Neural cell (in vitro differentiated cells): Measurements from ENCODE around the gene POLD4. TPM values are rescaled to one million over a fixed set of nuclear protein-coding genes. Genes with fewer than 3 reads are reported as not detected.

ENCODE experiments used
- H2AFZ ChIP-seq: fragments of 200-600, 300-800 bp; sonication (generic), shearing (Covaris generic); 2 replicates; pipeline ENCODE4 v1.6.0; 2014; ENCODE audit warnings: low read depth, mild to moderate bottlenecking, antibody characterized with exemption, low read length, moderate library complexity
- H3F3A ChIP-seq: fragments of 200-600 bp; shearing (Covaris generic); 2 replicates; pipeline ENCODE4 v1.6.1; 2016; ENCODE audit warnings: mild to moderate bottlenecking, moderate library complexity, mixed read lengths, antibody characterized with exemption, low read length; ENCODE audit not compliant: insufficient read depth, poor library complexity, severe bottlenecking
- H3K27ac ChIP-seq: fragments of 200-600, 300-800 bp; sonication (generic), shearing (Covaris generic); 2 replicates; pipeline ENCODE4 v1.5.1; 2014; ENCODE audit warnings: mild to moderate bottlenecking, low read length, moderate library complexity
- H3K27me3 ChIP-seq: fragments of 300-800, 200-600 bp; sonication (generic), shearing (Covaris generic); 2 replicates; pipeline ENCODE4 v1.6.0; 2014; ENCODE audit warnings: mild to moderate bottlenecking, low read depth, low read length, moderate library complexity; ENCODE audit not compliant: insufficient read depth
- H3K36me3 ChIP-seq: fragments of 300-800, 200-600 bp; sonication (generic), shearing (Covaris generic); 2 replicates; pipeline ENCODE4 v1.5.1; 2014; ENCODE audit warnings: mild to moderate bottlenecking, antibody characterized with exemption, low read length, moderate library complexity; ENCODE audit not compliant: insufficient read depth
- H3K4me2 ChIP-seq: fragments of 300-800, 200-600 bp; sonication (generic), shearing (Covaris generic); 2 replicates; pipeline ENCODE4 v1.6.0; 2014; ENCODE audit warnings: mild to moderate bottlenecking, low read length
- H3K4me3 ChIP-seq: fragments of 300-800, 200-600 bp; sonication (generic), shearing (Covaris generic); 2 replicates; pipeline ENCODE4 v1.5.1; 2014; ENCODE audit warnings: mild to moderate bottlenecking, low read length, moderate library complexity
- H3K79me2 ChIP-seq: fragments of 200-600 bp; shearing (Covaris generic); replicated peaks from 2 replicates; pipeline ENCODE4 v1.6.0; 2014; ENCODE audit warnings: mild to moderate bottlenecking, low read length, moderate library complexity; ENCODE audit not compliant: insufficient read depth
- H3K9ac ChIP-seq: fragments of 300-800, 200-600 bp; sonication (generic), shearing (Covaris generic); 2 replicates; pipeline ENCODE4 v1.6.1; 2016; ENCODE audit warnings: mild to moderate bottlenecking, low read length, mixed read lengths
- H3K9me2 ChIP-seq: fragments of 200-600 bp; shearing (Covaris generic); 2 replicates; pipeline ENCODE4 v1.6.1; 2016; ENCODE audit warnings: mild to moderate bottlenecking, low read length, mixed read lengths; ENCODE audit not compliant: insufficient read depth
- H3K9me3 ChIP-seq: fragments of 200-600, 300-800 bp; sonication (generic), shearing (Covaris generic); 2 replicates; pipeline ENCODE4 v1.6.1; 2016; ENCODE audit warnings: mild to moderate bottlenecking, mixed run types, low read length, moderate library complexity, mixed read lengths
- H4K20me1 ChIP-seq: fragments of 200-600 bp; shearing (Covaris generic); 2 replicates; pipeline ENCODE4 v1.6.1; 2016; ENCODE audit warnings: mild to moderate bottlenecking, mixed run types; ENCODE audit not compliant: insufficient read depth
- CTCF ChIP-seq: fragments of 450-650 bp; IDR thresholded peaks from 2 replicates; pipeline ENCODE4 v1.5.1; 2014; ENCODE audit warnings: antibody characterized with exemption, mild to moderate bottlenecking, moderate library complexity; ENCODE audit not compliant: poor library complexity, severe bottlenecking
- MXI1 ChIP-seq: fragments of 450-650 bp; conservative IDR thresholded peaks from 2 replicates; pipeline ENCODE4 v1.6.1; 2014; ENCODE audit warnings: antibody characterized with exemption, mild to moderate bottlenecking; ENCODE audit not compliant: poor library complexity, severe bottlenecking
- POLR2AphosphoS5 ChIP-seq: IDR thresholded peaks from 2 replicates; pipeline ENCODE4 v1.6.1; 2012
- RAD21 ChIP-seq: fragments of 450-650 bp; conservative IDR thresholded peaks from 2 replicates; pipeline ENCODE4 v1.6.1; 2014; ENCODE audit warnings: antibody characterized with exemption, mild to moderate bottlenecking, moderate library complexity
- REST ChIP-seq: IDR thresholded peaks from 2 replicates; pipeline ENCODE4 v1.6.1; 2012; ENCODE audit warnings: borderline replicate concordance
- SMC3 ChIP-seq: fragments of 450-650 bp; conservative IDR thresholded peaks from 2 replicates; pipeline ENCODE4 v1.6.1; 2014; ENCODE audit warnings: antibody characterized with exemption, mild to moderate bottlenecking, moderate library complexity; ENCODE audit not compliant: poor library complexity
- TAF1 ChIP-seq: IDR thresholded peaks from 2 replicates; pipeline ENCODE4 v1.6.1; 2012; ENCODE audit warnings: low read depth
- polyA plus RNA-seq: library from polyadenylated mRNA; depleted of rRNA; stranded (reverse); fragments of >200 nt; gene quantifications from 2 replicates; pipeline ENCODE4 v1.2.3, GENCODE V29; 2014

POLD4 gene
- polyA plus RNA-seq, 1 donor from 2014 or later, result 6.8 TPM

GRCh38 chr11:67387069-67387468 is 33.7 kb upstream of the POLD4 start:
- Histone ChIP-seq H3K4me3 (no peak overlapping the region), H3K9me3 (no peaks in the 10 kb centered on the region), H3K9me2 (no peaks in the 10 kb centered on the region), H3K27ac (no peak overlapping the region), H2AFZ (no peak overlapping the region), H3K79me2 (no peaks in the 10 kb centered on the region), H4K20me1 (no peaks in the 10 kb centered on the region), H3K36me3 (no peaks in the 10 kb centered on the region), H3F3A (no peaks in the 10 kb centered on the region), H3K4me2 (no peak overlapping the region), H3K27me3 (no peaks in the 10 kb centered on the region), H3K9ac (no peak overlapping the region)
- TF ChIP-seq CTCF (no peak), MXI1 (no peak), RAD21 (no peak), SMC3 (no peak)

GRCh38 chr11:67384851-67385366 is 31.6 kb upstream of the POLD4 start:
- H3K27me3 ChIP-seq, result no peaks in the 10 kb centered on the region
- no peak for TF ChIP-seq TAF1
- no peak for TF ChIP-seq SMC3
- no peak for TF ChIP-seq RAD21
- TF ChIP-seq CTCF, result no peak
- TF ChIP-seq REST, result no peak
- TF ChIP-seq POLR2AphosphoS5, result no peak
- H3K9me2 ChIP-seq, result no peaks in the 10 kb centered on the region
- H3K9me3 ChIP-seq, result no peaks in the 10 kb centered on the region
- no peak overlapping the region for H3K4me3 ChIP-seq
- H3K36me3 ChIP-seq, result no peaks in the 10 kb centered on the region
- no peak overlapping the region for H2AFZ ChIP-seq
- no peak overlapping the region for H3K9ac ChIP-seq
- H3K27ac ChIP-seq, result no peak overlapping the region
- no peak overlapping the region for H3K4me2 ChIP-seq
- H4K20me1 ChIP-seq, result no peaks in the 10 kb centered on the region
- H3F3A ChIP-seq, result no peaks in the 10 kb centered on the region
- H3K79me2 ChIP-seq, result no peaks in the 10 kb centered on the region
